Upper lobe of left lung (tissue), 4 donors: ENCODE results near the gene SELENOI.

Experiments
- POLR2A ChIP-seq, 4 donors: fragments of 450-650 bp; IDR thresholded peaks; one replicate each; pipeline ENCODE4 v1.5.1; 2016 to 2017; ENCODE audit warnings: antibody characterized with exemption in 4 of 4, mild to moderate bottlenecking in 2 of 4
- TF ChIP-seq, protein P1 (sequence below), 6 experiments: fragments of 450-650 bp in 4 of 6; fragments of 200-600 bp in 2 of 6; sonication (generic) in 2 of 6; IDR thresholded peaks; one replicate each; pipeline ENCODE4 v1.5.1; 2016 to 2019; ENCODE audit warnings: antibody characterized with exemption in 6 of 6

DNA sequence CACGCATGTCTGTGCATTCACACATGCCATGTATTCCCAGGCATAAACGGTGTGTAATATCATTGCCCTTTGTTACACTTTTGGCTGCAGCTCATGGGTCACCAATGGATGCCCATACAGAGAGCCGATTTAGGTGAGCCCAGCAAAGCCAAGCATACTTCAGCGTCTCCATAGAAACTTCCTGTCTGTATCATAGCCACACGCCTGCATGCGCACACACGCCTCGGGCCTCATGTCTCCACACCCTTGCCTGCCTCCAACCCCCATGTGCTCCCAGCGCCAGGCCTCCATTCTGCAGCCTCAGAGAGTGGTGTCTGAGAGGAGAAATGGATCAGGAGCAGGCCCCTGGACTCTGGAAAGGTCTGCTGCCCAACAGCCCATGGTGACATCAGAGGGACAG, 33.5 kb upstream of the SELENOI start:
- TF ChIP-seq, protein P1, sequence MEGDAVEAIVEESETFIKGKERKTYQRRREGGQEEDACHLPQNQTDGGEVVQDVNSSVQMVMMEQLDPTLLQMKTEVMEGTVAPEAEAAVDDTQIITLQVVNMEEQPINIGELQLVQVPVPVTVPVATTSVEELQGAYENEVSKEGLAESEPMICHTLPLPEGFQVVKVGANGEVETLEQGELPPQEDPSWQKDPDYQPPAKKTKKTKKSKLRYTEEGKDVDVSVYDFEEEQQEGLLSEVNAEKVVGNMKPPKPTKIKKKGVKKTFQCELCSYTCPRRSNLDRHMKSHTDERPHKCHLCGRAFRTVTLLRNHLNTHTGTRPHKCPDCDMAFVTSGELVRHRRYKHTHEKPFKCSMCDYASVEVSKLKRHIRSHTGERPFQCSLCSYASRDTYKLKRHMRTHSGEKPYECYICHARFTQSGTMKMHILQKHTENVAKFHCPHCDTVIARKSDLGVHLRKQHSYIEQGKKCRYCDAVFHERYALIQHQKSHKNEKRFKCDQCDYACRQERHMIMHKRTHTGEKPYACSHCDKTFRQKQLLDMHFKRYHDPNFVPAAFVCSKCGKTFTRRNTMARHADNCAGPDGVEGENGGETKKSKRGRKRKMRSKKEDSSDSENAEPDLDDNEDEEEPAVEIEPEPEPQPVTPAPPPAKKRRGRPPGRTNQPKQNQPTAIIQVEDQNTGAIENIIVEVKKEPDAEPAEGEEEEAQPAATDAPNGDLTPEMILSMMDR (IDR thresholded peaks at IDR 0.05), result no peak
- no peak for TF ChIP-seq POLR2A (IDR thresholded peaks at IDR 0.05)
